ENCODE results near the gene ADPRM. TPM values are rescaled to one million over a fixed set of nuclear protein-coding genes. Genes with fewer than 3 reads are reported as not detected.

The ADPRM gene
- total RNA-seq, 4 donors from 2014 or later: 5.8 to 12.2 (median 8.5) TPM

DNA sequence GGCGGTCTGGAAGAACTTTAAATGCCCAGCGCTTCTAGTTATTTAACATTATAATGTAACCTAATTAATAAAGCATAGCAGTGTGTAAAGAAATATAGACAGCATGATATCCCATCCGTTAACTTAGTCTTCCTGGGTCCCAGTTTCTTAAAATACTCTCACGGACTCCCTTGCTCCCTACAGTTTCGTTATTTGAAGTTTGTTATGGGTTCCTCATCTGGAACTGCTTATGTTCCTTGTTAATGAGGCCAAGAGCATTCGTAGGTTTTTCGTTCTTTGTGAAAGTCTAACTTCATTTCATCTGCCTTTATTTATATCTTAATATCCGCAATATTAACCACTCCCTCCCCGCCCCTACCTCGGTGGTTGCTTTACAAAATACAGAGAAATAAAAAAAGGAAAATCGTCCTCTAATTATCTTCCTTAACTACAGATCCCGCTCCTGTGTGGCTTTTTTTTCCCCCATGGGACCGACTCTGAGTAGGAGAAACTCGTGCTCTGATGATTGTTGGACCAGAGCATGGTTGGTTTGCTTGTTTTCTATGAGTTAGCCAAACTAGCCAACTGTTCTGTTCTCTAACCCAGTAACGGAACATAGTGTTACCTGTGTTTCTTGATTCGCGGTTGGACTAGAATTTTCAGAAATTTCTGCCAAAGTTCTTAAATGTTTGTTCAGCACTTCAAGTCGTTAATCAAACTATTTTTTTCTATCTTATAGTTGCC is 863 bp downstream of the ADPRM start:
- H3K36me3 ChIP-seq: peaks cover 8 to 24% (median 22%) of the 10 kb centered on the region in 4 donors
- H3K27ac ChIP-seq (replicated peaks in 1 of 4): peak overlapping the region; percentile 92 to 94 (median 94)
- intact Hi-C loops (cut with DNase I): no loop called here
- 12% methylated on average over 18 of the region's 18 CpGs for WGBS
- no peak for DNase-seq (ENCODE audit: extremely low spot score)
- TF ChIP-seq, protein P1, sequence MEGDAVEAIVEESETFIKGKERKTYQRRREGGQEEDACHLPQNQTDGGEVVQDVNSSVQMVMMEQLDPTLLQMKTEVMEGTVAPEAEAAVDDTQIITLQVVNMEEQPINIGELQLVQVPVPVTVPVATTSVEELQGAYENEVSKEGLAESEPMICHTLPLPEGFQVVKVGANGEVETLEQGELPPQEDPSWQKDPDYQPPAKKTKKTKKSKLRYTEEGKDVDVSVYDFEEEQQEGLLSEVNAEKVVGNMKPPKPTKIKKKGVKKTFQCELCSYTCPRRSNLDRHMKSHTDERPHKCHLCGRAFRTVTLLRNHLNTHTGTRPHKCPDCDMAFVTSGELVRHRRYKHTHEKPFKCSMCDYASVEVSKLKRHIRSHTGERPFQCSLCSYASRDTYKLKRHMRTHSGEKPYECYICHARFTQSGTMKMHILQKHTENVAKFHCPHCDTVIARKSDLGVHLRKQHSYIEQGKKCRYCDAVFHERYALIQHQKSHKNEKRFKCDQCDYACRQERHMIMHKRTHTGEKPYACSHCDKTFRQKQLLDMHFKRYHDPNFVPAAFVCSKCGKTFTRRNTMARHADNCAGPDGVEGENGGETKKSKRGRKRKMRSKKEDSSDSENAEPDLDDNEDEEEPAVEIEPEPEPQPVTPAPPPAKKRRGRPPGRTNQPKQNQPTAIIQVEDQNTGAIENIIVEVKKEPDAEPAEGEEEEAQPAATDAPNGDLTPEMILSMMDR (IDR thresholded peaks at IDR 0.05): no peak
- TF ChIP-seq EP300 (IDR thresholded peaks at IDR 0.05) (no peak), POLR2A (IDR thresholded peaks at IDR 0.05; ENCODE audit: low read depth) (no peak), POLR2AphosphoS5 (IDR thresholded peaks at IDR 0.05) (no peak)
- peaks cover 8 to 46% (median 30%) of the 10 kb centered on the region in 4 donors for H3K4me1 ChIP-seq
- H3K4me3 ChIP-seq: peak overlapping the region; percentile 83 to 98 (median 93)
- no peaks in the 10 kb centered on the region for H3K9me3 ChIP-seq
- no peaks in the 10 kb centered on the region for H3K27me3 ChIP-seq

DNA sequence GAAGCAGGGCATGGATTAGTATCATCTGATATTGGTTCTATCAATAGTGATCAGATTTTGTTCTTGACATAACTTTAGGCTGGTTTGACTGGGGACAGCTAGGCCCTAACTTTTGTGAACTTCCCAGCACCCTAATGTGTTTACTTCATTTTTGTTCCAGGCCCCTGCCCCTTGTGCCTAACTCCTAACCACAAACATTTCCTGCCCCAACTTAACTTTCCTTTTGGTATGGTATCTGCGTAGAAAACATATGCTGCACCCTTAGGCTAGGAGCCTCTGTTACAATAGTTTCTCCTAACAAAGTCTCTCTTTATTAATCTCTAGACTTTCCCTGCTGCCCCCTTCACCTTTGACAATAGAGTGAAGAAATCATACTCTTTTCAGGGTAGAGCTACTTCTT is 2.5 kb downstream of the ADPRM start:
- TF ChIP-seq POLR2A (IDR thresholded peaks at IDR 0.05; ENCODE audit: low read depth) (no peak), POLR2AphosphoS5 (IDR thresholded peaks at IDR 0.05) (no peak), EP300 (IDR thresholded peaks at IDR 0.05) (no peak)
- TF ChIP-seq, protein P1 (IDR thresholded peaks at IDR 0.05): no peak
- Histone ChIP-seq H3K4me3 (no peak overlapping the region), H3K27me3 (no peaks in the 10 kb centered on the region), H3K4me1 (peaks cover 8 to 46% (median 30%) of the 10 kb centered on the region in 4 donors), H3K36me3 (peaks cover 0 to 10% (median 7%) of the 10 kb centered on the region in 4 donors), H3K9me3 (no peaks in the 10 kb centered on the region), H3K27ac (replicated peaks in 1 of 4) (no peak overlapping the region)
- WGBS: 88% methylated on average over 1 of the region's 1 CpG
- no peak for DNase-seq (ENCODE audit: extremely low spot score)
- intact Hi-C loops (cut with DNase I): no loop called here

DNA sequence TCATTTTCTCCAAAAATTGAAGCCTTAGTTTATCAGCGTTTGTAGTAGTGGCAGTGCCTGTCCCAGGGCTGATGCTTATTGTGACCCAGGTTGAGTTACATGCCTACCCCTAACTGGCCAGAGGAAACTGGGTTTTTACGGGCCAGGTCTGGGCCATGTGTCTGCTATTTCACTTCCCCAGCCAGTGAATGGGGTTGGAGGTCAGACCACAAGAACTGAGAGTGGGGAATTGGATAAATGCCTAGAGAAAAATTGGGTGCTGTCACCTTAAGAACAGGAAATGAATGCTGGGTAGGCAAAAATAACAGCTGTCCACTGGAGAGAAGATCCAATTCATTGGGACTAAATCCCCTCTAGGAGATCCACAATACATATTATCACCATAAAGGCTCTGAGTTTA is 5.2 kb downstream of the ADPRM start:
- Histone ChIP-seq H3K4me1 (peaks cover 3 to 27% (median 16%) of the 10 kb centered on the region in 4 donors), H3K27ac (replicated peaks in 1 of 4) (no peak overlapping the region), H3K9me3 (no peaks in the 10 kb centered on the region), H3K36me3 (peaks cover 8 to 29% (median 26%) of the 10 kb centered on the region in 4 donors), H3K27me3 (no peaks in the 10 kb centered on the region), H3K4me3 (no peak overlapping the region)
- TF ChIP-seq POLR2A (IDR thresholded peaks at IDR 0.05; ENCODE audit: low read depth): no peak
- TF ChIP-seq, protein P1 (IDR thresholded peaks at IDR 0.05): no peak
- no peak for TF ChIP-seq EP300 (IDR thresholded peaks at IDR 0.05)
- no peak for TF ChIP-seq POLR2AphosphoS5 (IDR thresholded peaks at IDR 0.05)
- intact Hi-C loops (cut with DNase I): no loop called here
- WGBS: 74% methylated on average over 2 of the region's 2 CpGs
- DNase-seq (ENCODE audit: extremely low spot score): no peak

DNA sequence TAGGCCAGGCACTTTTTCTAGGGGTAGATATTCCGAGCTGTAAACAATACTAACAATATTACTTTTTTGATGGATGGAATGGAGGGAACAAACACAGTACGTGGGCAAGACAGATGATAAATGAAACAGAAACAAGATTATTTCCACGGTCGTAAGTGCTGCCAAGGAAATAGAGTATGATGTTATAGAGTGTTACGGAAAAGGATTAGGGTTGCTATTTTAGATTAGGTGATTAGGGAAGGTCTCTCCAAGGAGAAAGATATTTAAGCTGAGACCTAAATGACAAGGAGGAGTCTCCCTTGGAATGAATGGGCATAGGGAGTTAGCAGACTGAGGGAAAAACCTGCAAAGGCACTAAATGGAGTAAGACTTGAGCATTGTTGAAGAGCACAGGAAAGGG is 8.3 kb downstream of the ADPRM start:
- no peak overlapping the region for H3K27ac ChIP-seq (replicated peaks in 1 of 4)
- H3K9me3 ChIP-seq: no peaks in the 10 kb centered on the region
- DNase-seq (ENCODE audit: extremely low spot score): no peak
- peaks cover 0 to 8% (median 4%) of the 10 kb centered on the region in 4 donors for H3K4me1 ChIP-seq
- no peaks in the 10 kb centered on the region for H3K27me3 ChIP-seq
- intact Hi-C loops (cut with DNase I): no loop called here
- no peak overlapping the region for H3K4me3 ChIP-seq
- WGBS: 72% methylated on average over 5 of the region's 5 CpGs
- no peak for TF ChIP-seq POLR2A (IDR thresholded peaks at IDR 0.05; ENCODE audit: low read depth)
- TF ChIP-seq, protein P1 (IDR thresholded peaks at IDR 0.05): no peak
- TF ChIP-seq POLR2AphosphoS5 (IDR thresholded peaks at IDR 0.05): no peak
- TF ChIP-seq EP300 (IDR thresholded peaks at IDR 0.05): no peak
- H3K36me3 ChIP-seq: peaks cover 21 to 60% (median 55%) of the 10 kb centered on the region in 4 donors

All from esophagus muscularis mucosa (tissue), 4 donors.